AG08395 (cell line): ENCODE results near the gene AP1B1.
"Not testable (repeated sequence)": the region's sequence is repeated elsewhere in the genome, so short reads cannot be mapped to it uniquely, and the experiment has no call there.

Experiments
- DNase-seq: peaks from one replicate; pipeline ENCODE4 v3.0.0; 2012; ENCODE audit warnings: mixed read lengths, low spot score

The AP1B1 gene

DNA sequence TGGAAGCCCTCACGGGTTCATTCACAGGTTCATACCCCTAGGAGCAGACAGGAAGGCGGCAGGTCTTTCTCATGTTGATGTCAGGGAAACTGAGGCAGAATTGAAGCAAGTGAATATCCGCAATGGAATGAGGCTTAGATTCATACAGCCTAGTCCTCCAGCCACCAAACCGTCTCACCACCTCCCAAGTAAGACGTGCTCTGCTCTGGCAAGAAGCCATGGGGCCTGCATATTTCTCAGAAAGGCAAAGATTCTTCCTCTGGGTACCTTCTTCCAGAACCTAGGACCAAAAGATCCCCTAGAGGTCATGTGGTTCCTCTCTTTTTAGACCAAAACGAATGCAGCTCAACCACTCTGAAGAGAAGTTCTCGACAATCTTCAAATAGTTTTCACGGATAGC, 1.7 kb downstream of the AP1B1 start:
- DNase-seq: no peak

DNA sequence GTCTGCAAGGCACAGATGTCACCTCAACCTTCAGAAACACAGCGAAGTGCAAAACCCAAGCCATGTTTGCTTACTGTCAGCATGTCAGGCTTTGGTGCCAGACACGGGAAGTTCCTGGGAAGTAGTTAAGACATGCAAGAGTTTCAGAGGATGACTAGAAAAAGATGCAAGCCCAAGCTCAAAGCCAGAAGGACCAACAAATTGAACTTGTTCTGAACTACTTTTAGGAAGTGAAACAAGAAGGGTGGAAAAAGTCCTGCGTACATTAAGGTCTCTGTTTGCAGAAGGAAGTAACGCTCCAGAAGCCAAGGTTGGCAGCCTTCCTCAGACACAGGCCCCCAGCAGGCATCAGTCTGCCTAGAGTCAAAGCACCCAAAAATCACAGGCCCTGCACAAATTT, 2.6 kb downstream of the AP1B1 start:
- DNase-seq: no peak

DNA sequence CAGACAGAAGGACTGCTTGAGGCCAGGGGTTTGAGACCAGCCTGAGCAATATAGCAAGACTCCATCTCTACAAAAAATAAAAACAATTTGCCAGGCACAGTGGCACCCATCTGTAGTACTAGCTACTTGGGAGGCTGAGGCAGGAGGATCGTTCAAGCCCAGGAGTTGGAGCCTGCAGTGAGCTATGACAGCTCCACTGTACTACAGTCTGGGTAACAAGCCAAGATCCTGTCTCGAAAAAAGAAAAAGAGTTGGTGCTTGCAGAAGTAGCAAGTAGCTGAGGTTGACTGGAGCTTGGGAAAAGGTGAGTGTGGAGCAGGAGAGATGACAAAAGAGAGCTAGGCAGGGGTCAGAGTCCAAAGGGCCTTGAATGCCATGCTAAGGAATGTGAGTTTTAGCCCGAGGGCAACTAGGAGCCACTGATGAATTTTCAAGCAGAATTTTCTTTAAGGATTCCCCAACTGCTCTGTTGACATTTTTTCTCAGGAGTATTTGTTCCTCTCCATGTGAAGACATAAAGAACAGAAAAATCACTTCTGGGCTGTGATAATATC, 3.1 kb downstream of the AP1B1 start:
- no peak for DNase-seq

DNA sequence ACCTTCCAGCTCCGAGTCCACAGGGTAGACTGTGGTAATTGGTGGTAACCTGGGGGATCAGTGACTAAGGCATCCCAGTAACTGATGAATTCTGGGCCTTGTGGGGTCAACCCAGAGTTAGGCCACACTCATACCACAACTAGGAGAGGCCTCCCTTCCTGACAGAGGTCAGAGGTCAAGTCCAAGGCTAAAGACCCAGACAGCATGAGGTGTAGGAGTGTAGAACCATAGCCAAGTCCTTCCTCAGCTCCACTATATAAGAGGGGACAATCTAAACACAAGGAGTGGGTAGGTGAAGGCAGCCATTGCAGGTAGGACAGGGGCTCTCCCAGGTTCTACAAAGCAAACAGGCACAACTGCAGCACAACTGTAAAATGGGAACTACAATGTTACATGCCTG, 4.6 kb downstream of the AP1B1 start:
- no peak for DNase-seq

DNA sequence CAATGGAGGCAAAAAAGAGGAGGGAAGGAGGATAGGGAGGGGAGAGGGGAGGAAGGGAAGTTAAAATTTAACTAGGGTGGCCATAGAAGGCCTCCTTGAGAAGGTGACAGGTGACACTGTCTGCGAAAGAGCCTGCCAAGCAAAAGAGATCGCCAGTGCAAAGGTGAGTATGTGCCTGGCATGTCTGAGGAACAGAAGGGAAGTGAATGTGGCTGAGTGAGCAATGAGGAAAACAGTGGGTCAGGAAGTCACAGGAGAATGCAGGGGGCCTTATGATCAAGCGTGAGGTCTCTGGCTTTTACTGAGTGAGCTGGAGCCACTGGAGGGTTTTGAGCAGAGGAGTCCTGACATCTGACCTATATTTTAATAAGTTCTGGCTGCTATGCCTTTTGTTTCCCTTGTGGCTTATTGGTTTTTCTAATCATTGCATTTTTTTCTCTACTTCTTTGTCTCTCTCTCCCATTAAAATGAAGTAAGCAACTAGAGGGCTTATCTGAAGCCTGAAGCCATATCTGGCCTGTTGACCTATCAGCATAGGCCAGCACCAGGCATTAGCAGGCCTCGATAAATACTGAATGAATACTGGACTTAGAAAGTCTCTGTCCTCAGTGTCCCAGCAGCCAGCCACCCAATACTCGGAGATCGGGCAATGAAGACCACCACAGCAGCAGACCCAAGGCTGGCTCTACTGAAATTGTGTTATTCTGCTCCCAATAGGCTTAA, 5.6 kb downstream of the AP1B1 start:
- DNase-seq: no peak

DNA sequence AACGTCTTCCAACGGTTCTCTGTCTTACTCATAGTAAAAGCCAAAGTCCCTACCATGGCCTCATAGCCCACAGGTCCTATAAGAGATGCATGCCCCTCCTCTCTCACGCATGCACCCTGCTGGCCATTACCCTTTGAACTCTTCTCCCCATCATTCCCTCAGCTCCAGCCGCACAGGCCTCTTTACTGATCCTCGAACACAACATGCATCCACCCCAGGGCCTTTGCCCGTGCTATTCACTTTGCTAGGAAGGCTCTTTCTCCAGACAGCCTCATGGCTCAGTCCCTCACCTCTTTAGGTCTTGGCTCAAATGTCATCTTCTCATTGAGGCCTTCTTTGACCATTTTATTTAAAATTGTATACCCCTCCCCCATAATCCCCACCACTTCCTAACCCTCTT, 7.5 kb downstream of the AP1B1 start:
- no peak for DNase-seq

DNA sequence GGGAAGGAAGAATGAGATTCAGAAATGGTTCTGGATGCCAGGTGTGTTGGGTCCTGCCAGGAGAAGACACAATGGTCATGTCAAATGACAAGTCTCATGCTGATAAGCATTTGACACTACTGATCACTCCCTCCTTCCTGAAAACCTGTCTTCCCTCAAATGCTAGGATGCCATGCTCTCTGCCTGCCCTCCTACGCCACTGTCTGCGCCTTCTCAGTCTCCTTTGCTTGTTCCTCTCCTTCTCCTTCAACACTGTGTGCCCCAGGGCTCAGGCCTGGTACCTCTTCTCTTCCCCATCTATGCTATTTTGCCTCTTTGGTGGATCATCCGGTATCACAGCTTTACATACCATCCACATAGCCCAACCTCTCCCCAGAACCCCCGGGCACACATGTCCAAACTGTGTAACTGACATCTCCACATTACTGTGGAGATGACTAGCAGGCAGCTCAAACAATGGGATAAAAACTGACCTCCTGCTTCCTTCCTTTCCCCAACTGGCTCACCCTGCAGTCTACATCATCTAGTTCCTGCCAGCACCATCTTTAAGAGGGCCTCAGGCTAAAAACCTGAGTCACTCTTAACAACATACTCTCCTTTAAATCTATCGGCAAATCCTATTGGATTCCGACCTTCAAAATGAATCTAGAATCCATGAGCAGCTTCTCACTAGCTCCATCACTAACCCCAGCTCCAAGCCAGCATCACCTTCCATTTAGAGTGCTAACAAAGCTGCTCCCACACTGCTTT, 8.2 kb downstream of the AP1B1 start:
- peak; percentile 23 for DNase-seq

DNA sequence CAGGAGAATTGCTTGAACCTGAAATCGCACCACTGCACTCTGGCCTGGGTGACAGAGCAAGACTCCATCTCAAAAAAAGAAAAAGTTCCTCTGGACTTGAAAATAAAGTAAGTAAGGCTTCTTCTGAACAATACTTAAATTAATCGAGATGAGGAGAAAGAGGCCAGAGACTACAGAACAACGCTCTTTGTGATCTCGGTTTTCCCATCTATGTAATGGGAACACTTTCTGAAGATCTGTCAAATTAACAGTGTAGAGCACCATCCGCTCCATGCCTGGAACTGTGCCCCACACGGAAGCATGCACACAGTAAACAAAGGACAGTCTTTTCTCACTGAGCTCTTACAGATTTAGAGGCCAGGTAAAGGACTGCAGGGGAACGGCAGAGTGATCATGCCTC, 9.1 kb downstream of the AP1B1 start:
- no peak for DNase-seq

DNA sequence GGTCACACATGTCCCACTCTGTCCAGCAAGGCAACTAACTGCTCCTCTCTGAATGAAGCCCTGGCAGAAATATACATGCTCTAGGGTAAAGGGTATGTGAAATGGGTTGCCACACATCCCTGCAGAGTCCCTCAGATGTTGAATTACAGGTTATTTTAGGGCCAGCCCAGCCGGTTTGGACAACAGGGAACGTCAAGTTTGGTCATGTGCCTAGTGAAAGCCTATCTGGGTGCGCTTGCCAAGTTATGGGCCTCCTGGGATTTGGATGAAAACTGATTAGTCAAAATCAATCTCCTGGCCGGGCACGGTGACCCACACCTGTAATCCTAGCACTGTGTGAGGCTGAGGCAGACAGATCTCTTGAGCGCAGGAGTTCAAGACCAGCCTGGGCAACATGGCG, 10.4 kb downstream of the AP1B1 start:
- DNase-seq: no peak

DNA sequence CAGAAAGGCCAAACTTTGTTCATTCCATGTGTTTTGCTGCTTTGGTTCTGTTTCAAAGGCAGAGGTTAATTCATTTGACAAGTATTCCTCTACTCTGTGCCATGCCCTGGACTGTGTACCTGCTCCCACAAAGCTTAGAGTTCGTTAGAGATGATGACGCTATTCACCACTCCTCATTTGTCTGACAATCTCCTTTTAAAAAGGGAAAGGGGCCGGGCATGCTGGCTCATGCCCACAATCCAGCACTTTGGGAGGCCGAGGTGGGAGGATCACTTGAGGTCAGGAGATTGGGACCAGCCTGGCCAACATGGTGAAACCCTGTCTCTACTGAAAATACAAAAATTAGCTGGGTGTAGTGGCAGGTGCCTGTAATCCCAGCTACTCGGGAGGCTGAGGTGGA, 11.7 kb downstream of the AP1B1 start:
- not testable (repeated sequence) for DNase-seq

DNA sequence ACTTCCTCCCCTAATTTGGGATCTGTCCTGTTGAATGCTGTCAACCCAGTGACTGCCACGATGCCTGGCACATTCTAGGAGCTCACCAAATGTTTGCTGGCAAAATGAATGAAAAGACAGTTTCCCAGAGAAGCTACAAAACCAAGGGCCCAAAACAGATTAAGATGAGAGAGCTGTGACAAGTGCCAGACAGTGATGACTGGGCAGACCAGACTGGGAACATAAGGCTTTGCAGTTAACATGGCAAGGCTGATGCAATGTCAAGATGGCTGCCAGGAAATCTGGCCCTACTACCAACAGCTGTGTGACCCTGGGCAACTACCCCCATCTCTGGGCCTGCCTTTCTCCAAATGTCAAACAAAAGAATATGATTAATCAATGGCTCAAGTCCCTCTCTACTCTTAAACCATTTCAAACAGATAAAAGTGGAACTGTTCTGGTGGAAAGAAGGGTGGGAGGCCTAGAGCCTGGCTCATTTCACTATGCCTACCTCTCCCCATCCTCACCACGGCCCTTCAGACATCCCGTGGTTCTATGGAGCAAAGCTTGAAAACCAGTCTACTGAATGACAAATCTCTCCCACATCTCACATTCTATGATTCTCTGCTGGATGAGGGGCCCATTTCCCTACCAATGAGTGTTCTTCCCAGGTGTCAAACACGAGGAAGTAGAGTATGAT, 12.8 kb downstream of the AP1B1 start:
- no peak for DNase-seq

DNA sequence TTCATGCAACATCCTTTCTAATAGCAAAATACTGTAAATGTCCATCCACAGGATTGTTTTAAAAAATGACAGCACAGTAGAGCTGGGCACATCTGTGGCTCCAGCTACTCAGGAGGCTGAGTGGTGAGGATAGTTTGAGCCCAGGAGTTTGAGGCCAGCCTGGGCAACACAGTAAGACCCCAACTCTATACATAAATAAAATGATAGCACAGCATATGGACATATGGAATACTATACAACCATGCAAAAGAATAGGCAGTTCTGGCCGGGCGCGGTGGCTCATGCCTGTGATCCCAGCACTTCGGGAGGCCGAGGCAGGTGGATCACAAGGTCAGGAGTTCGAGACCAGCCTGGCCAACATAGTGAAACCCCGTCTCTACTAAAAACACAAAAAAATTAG, 13.6 kb downstream of the AP1B1 start:
- DNase-seq: not testable (repeated sequence)

DNA sequence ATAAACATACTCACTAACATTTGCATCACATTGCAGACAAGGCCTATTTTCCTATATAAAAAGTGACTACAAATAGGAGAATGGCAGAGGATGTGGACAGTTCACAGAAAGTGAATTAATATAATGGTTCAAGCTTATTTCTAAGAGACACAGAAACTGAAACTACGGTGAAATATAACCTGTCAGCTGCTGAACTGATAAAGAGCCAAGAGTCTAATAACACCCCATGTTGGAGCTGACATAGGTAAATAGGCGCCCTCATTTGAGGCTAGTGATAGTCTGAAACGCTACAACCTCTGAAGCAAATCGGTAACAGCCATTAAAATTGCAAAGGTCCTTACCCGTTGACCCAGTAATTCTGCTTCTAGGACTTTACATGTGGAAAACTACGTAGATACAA, 14.0 kb downstream of the AP1B1 start:
- DNase-seq: no peak

DNA sequence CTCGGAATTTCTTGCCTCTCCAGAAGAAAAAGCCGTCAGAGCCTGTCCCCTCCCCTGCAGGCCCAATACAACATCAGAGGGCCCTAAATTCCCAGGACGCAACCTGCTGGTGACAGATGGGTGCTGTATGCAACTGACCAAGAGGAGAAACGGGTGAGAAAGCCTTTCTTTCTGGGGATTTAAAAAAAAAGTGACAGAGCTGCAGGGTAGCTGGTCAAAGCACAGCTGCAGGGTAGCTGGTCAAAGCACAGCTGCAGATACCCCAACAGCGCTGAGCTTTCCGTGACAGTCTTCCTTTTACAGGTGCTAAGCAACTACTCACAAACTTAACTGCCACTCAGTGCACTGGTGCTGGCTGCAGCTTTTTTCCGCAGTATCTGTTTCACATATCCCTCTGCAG, 17.8 kb downstream of the AP1B1 start:
- DNase-seq: no peak

DNA sequence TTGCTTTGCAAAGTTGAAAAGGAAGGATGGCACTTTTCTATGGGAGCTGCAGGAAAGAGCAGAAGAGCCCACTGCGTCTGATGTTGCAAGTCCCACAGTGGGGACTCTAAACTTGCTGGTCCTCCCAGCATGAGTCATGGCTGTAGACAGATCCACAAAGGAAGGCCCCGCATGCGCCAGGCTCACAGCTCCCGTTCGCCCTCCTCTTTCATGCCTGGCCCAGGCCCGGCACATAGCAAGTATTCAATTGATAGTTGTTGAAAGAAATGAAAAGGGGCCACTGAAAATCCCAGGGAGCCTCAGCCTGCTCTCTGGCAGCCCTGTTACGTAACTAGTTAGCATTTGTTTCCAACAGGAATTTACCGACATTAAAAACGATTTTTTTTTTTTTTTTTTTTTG, 18.9 kb downstream of the AP1B1 start:
- DNase-seq: peak; percentile 80

DNA sequence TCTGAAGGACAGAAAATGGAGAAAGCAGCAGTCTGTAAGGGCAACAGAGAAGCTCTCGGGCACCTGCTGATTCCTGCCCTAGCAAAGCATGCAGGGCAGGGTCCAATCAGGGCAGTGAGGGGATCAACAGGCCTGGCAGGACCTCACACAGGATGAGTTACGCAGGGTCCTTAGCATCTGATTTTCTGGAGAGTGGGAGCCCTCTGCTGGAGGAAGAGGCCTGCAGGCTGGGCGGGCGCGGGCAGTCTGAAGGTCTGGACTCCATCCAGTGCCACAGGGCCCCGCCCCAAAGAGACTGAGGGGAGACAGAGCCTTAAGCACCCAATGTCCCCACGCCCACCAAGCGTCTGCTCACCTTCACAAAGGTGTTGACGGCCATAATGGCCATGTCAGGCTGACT, 28.9 kb downstream of the AP1B1 start:
- peak; percentile 81 for DNase-seq

DNA sequence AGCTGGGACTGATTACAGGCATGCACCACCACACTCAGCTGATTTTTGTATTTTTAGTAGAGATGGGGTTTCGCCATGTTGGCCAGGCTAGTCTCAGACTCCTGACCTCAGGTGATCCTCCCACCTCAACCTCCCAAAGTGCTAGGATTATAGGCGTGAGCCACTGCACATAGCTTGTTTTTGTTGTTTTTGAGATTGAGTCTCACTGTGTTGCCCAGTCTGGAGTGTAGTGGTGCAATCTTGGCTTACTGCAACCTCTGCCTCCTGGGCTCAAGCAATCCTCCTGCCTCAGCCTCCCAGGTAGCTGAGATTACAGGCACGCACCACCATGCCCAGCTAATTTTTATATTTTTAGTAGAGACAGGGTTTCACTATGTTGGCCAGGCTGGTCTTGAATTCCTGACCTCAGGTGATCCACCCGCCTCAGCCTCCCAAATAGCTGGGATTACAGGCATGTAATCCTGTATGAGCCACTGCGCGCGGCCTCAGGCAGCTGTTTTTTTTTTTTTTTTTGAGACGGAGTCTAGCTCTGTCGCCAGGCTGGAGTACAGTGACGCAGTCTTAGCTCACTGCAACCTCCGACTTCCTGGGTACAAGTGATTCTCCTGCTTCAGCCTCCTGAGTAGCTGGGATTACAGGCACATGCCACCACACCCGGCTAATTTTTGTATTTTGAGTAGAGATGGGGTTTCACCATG, 31.0 kb downstream of the AP1B1 start:
- DNase-seq: not testable (repeated sequence)

DNA sequence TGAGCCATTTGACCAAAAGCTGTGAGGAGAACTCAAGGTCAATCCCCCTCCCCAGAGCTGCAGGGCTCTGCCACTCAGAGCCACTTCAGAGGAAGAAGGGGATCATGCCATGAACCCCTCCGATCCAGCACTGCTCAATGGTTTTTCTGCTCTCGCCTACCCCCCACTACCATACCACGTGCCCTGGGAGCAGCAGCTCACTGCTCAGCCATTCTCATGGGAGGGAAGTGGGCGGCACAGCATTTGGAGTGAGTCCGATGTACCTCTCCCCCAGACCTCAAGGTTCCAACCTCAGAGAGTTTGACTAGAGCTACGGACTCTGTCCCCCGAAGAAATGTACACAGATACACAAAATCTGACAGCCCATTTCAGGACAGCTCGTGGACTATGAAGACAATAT, 34.5 kb downstream of the AP1B1 start:
- DNase-seq: no peak

DNA sequence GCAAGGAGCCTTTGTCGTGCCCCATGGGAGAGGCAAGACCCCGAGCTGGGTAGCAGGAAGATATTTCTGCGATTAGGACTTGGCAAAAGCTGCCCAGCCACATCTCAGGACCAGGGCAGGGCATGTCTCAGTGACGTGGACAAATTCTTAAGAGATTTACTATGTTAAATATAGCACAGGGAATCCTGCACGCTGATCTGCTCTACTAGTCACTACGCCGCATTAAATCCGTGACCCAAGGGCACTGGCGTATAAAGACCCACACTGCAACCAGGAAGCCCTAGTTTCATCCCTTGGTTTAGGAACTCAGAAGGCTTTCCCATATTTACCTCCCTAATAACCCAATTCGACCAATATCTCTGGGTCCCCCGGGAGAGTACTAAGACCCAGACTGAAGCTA, 35.1 kb downstream of the AP1B1 start:
- DNase-seq: no peak

DNA sequence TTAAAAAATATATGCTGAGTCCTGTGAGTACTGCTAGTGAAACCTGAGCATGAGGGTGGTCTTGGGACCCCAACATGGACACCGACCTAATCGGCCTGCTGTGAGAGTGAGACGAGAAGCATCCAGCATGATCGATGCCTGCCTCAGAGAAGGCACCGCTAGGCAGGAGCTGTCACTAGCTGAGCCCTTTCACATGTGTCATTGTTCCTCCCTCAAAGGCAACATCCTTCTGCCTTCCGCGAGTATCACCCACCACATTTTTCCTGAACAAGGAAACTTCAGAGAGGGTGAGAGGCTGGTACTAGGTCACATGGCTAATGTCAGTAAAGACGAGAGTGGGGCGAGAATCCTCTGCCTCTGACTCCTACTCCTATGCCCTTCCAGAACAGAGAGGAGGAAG, 35.6 kb downstream of the AP1B1 start:
- DNase-seq: no peak

DNA sequence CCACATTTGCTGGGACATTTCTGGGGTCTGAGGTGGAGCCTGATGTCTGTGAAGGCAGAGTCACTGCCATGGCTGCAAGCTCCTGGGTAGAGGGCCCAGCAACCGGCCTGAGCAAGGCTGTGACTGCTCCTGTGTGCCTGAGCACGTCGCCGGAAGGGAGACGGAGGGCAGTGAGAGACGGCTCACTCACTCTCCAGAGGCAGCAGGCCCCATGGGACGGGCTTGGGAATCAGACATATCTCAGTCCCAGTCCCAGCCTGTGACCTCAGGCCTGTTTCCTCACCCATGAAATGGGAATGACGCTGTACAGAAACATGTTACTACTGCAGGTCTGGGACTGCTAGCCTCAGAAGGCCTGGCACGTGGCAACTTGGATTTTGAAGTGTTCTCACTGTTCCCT, 36.5 kb downstream of the AP1B1 start:
- no peak for DNase-seq

DNA sequence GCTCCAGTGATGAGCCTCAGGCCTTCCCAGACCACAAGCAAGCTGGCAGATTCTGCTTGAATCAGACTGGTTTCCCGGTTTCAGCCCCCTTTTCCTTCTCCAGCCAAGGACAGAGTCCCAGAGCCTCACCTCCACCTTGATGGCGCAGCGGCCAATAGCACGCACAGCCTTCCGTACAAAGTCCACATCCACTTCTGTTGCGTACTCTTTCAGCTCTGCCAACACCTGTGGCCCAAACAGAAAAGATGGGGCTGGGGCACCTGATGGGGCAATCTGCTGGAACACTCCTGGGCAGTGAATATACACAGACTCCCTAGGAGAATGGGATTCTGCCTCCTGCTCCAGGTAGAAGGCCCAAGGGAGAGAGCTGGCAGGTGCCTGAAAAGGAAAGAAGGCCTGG, 37.3 kb downstream of the AP1B1 start:
- DNase-seq: no peak
